NCI-H2196 treated with DMSO at 0.1 percent for 48 hours (cell line): Measurements from ENCODE around the gene PCDHGB3.
"Not testable (repeated sequence)": the region's sequence is repeated elsewhere in the genome, so short reads cannot be mapped to it uniquely, and the experiment has no call there.

Source experiments
- DNase-seq: peaks from one replicate; lab custom pipeline; 2025; ENCODE audit not compliant: unreplicated experiment; lab: John Stamatoyannopoulos, UW

PCDHGB3 gene

DNA sequence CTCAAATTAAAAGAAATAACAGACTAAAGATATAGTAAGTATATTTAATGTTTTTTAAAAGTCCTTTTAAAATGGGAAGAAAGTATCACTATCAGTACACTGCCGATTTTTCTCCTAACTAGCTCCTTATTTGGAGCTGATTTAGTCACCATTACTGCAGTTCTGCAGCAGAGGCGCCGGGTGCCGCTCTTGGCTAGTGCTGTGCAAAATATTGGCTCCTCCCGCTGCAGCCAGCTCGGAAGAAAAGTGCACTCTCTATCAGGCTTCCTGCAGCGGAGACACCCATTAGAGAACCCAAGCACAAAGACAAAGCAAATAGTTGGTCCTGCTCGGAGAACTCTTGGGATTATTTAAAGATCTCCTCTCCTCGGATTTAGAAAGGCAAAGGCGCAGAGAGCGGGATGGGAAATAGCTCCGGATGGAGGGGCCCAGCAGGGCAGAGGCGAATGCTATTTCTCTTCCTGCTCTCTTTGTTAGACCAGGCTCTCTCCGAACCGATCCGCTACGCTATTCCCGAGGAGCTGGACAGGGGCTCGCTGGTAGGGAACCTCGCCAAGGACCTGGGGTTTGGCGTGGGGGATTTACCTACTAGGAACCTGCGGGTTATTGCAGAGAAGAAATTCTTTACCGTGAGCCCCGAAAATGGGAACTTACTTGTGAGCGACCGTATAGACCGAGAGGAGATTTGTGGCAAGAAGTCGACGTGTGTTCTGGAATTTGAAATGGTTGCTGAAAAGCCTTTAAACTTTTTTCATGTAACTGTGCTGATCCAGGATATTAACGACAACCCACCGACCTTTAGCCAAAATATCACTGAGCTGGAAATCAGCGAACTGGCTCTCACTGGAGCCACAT, at the start of gene PCDHGB3:
Gene PCDHGB3, plus strand, starts transcription at position 249 of the 855 bp plus-strand sequence. Its CDS starts 153 bp downstream, at position 402.
- no peak for DNase-seq

GRCh38 chr5:141322261-141322660, 47.8 kb upstream of the PCDHGB3 start:
- DNase-seq, result no peak

- no peak for DNase-seq
These were observed 43.8 kb upstream of the PCDHGB3 start for GRCh38 chr5:141326088-141326854.

DNA sequence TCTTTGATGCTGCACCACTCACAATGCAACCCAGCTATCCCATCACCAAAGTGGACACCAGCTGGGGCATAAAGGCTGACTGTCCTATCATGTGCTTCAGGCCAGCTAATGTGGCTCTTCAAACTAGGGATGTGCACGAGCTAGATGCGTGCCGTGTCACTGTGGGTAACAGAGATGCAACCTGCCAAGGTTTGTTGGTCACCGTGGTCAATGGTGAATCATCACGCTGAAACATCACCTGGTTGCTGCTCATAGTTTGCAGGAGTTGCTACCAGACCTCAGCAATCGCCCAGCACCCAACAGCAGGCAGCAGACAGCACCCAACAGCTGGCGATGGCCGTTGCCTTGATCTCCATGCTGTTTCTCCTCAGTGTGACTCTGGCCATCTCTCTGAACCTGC, 41.8 kb upstream of the PCDHGB3 start:
- DNase-seq, result no peak

DNA sequence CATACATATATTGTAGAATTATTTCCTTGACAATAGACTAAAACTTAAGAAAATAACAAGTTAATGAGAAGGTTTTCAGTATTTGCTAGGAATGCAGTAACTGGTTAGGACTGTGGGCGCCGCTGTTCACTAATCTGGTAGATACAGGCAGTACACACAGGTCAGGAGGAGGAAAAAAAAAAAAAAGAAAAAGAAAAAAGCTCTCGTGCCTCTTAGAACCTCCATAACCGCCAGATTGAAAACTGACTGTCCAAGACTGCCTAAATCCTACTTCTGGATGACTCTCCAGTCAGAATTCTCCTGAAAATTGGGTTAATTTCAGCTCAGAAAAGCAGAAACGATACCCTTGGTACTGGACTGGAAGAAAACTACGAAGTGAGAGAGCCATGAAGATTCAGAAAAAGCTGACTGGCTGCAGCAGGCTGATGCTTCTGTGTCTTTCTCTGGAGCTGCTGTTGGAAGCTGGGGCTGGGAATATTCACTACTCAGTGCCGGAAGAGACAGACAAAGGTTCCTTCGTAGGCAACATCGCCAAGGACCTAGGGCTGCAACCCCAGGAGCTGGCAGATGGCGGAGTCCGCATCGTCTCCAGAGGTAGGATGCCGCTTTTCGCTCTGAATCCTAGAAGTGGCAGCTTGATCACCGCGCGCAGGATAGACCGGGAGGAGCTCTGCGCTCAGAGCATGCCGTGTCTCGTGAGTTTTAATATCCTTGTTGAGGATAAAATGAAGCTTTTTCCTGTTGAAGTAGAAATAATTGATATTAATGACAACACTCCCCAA, 39.6 kb upstream of the PCDHGB3 start, which contains the start of gene PCDHGA1:
Gene PCDHGA1, plus strand, starts transcription at position 216 of the 782 bp plus-strand sequence.
- no peak for DNase-seq

DNA sequence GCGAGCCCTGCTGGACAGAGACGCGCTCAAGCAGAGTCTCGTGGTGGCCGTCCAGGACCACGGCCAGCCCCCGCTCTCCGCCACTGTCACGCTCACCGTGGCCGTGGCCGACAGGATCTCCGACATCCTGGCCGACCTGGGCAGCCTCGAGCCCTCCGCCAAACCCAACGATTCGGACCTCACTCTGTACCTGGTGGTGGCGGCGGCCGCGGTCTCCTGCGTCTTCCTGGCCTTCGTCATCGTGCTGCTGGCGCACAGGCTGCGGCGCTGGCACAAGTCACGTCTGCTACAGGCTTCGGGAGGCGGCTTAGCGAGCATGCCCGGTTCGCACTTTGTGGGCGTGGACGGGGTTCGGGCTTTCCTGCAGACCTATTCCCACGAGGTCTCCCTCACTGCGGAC, 37.5 kb upstream of the PCDHGB3 start:
- not testable (repeated sequence) for DNase-seq

DNA sequence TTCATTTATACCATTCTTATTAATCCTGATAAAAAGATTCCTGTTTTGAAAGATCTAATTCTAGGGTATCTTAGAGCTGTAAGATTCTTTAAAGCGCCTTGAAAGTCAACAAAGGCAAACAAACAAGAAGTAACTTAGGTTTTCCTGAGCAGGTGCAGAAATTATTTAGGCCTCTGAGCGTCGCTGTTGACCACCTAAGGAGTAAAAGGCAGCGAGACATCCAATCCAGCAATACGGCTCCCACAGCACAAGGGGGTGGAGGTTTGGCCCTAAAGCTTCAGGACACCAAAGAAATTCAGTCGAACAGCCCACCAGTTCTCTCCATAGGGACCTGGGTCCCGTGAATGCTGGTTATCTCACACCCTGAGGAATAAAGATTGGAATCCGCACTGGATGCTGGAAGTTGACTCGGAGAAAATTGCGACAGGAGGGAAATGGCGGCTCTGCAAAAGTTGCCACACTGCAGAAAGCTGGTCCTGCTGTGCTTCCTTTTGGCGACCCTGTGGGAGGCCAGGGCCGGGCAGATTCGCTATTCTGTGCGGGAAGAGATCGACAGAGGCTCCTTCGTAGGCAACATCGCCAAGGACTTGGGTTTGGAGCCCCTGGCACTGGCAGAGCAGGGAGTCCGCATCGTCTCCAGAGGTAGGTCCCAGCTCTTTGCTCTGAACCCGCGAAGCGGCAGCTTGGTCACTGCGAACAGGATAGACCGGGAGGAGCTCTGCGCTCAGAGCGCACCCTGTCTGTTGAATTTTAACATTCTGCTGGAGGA, 31.3 kb upstream of the PCDHGB3 start, which contains the start of gene PCDHGA2:
Gene PCDHGA2, plus strand, starts transcription at position 223 of the 769 bp plus-strand sequence.
- DNase-seq, result no peak

- DNase-seq, result not testable (repeated sequence)
These were observed 29.2 kb upstream of the PCDHGB3 start for GRCh38 chr5:141340781-141341354.

DNA sequence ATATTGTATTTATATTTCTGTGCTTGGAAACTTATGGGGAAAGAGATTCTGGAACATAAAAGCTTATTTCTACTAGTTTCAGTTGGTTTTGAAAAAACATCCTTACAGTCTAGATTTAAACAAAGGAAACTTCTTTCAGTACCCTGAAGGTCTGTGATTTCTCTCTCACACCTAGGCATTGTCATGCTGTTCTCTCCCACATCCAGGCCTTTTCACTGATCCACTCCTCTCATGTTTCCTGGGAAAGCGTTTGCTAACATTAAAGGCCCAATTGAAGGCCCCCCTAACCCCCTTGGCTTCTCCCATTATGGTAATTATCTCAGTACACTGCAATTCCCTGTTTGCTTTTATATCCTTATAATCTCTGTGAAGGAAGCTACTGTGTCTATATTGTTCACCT, 27.3 kb upstream of the PCDHGB3 start:
- DNase-seq, result no peak

DNA sequence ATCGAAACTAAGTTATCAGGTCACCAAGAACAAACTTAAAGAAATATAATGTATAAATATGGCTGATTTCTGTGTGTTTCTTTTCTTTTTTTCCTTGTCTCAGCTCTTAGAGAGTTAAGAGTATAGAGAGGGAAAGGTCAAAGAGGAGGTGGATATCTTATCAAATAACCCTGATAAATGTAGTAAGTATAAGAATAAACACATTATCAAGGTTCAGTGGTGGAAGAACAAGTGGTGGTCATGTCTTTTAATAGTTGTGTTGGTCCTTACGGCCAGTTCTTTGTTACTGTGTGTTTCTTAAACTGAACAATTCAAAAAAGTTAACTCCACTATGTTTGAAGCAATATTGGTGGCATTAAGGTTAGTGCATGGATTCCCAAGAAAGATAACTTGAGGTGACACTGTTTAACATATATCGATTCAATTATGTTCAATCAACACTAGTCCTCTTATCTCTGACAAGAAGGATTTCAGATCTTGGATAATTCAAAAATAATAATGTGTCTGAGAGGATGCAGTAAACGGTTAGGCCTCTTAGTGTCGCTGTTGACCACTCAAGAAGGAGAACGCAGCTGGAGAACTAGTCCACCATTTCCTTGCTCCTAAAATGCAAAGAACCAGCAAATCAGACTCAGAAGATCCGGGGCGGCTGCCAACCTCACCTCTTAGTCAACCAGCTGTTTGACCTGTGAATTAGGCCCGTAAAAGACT, 26.6 kb upstream of the PCDHGB3 start, which contains the start of gene PCDHGA3:
Gene PCDHGA3, plus strand, starts transcription at position 588 of the 711 bp plus-strand sequence. CDS start 205 bp downstream, outside the sequence.
- DNase-seq, result no peak

GRCh38 chr5:141343953-141344463, 26.0 kb upstream of the PCDHGB3 start:
- no peak for DNase-seq

DNA sequence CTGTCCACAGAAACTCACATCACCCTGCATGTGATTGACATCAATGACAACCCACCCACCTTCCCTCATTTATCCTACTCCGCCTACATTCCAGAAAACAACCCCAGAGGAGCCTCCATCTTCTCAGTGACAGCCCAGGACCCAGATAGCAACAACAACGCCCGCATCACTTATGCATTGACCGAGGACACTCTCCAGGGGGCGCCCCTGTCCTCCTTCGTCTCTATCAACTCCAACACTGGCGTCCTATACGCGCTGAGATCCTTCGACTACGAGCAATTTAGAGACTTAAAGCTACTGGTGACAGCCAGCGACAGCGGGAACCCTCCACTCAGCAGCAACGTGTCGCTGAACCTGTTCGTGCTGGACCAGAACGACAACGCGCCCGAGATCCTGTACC, 24.7 kb upstream of the PCDHGB3 start:
- DNase-seq, result no peak

GRCh38 chr5:141346017-141346416, 24.0 kb upstream of the PCDHGB3 start:
- not testable (repeated sequence) for DNase-seq

GRCh38 chr5:141349917-141350619, 20.0 kb upstream of the PCDHGB3 start, which contains the start of gene PCDHGB1:
Gene PCDHGB1 (plus strand): TSS chr5:141350099. CDS start chr5:141350261, 162 bp downstream.
- no peak for DNase-seq

DNA sequence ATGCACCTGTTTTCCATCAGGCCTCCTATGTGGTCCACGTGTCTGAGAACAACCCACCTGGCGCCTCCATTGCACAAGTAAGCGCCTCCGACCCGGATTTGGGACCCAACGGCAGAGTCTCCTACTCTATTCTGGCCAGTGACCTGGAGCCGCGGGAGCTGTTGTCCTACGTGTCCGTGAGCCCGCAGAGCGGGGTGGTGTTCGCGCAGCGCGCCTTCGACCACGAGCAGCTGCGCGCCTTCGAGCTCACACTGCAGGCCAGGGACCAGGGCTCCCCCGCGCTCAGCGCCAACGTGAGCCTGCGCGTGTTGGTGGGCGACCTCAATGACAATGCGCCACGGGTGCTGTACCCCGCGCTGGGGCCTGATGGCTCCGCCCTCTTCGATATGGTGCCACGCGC, 18.5 kb upstream of the PCDHGB3 start:
- DNase-seq, result no peak

DNA sequence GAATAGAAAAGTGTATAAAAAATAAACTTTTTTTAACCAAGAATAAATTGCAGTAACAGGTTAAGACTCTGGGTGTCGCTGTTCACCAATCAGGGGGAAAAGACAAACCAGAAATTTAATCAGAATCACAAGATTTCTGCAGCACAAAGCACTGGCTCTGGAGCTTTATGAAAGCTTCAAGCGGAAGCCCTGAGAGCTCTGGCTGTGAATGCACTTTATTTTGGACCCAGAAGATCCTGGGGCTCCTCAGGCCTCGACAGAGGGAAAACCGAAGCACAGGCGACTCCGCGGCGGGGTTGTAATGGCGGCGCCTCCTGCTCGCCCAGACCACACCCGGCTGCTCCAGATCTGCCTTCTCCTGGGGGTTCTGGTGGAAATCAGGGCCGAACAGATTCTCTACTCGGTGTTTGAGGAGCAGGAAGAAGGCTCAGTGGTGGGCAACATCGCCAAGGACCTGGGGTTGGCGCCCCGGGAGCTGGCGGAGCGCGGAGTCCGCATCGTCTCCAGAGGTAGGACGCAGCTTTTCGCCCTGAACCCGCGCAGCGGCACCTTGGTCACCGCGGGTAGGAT, 15.1 kb upstream of the PCDHGB3 start, which contains the start of gene PCDHGA4:
Gene PCDHGA4, plus strand, starts transcription at position 122 of the 570 bp plus-strand sequence. Its CDS starts 87 bp downstream, at position 209.
- DNase-seq, result no peak

GRCh38 chr5:141355641-141356040, 14.4 kb upstream of the PCDHGB3 start:
- no peak for DNase-seq

- no peak for DNase-seq
These were observed 13.9 kb upstream of the PCDHGB3 start for GRCh38 chr5:141356133-141356532.
